Endothelial cell of umbilical vein (primary cell): ENCODE measurements around the gene SLC5A2. TPM values are rescaled to one million over a fixed set of nuclear protein-coding genes. Genes with fewer than 3 reads are reported as not detected.

Experiments
- BruUV-seq: library from RNA; stranded (reverse); fragments of 400-500 nt; replicated peaks from 2 replicates; lab custom pipeline; 2021; lab: Mats Ljungman, UMichigan
- CTCF ChIA-PET: fragments of 300-600, 350-600 bp; sonication (Branson Sonifier 250); formaldehyde crosslinking; loops from one replicate; lab custom pipeline; 2021; ENCODE audit warnings: antibody characterized with exemption, inconsistent platforms; lab: Charles Lee
- POLR2A ChIA-PET: fragments of 300-600, 350-600 bp; sonication (Branson Sonifier 250); formaldehyde crosslinking; loops from one replicate; lab custom pipeline; 2021; ENCODE audit warnings: antibody characterized with exemption, inconsistent platforms; lab: Charles Lee
- DNase-seq: peaks from one replicate; pipeline ENCODE4 v3.0.0-alpha.2; 2011; ENCODE audit warnings: low read depth, low spot score
- FAIRE-seq: peaks from 2 replicates; lab custom pipeline; 2011; peaks lifted over from hg19 to GRCh38; lab: Jason Lieb, UNC
- H2AFZ ChIP-seq: 2 replicates; pipeline ENCODE4 v1.6.0; 2012; ENCODE audit warnings: low read depth, low read length, control low read depth, inconsistent platforms
- H3K27ac ChIP-seq: 2 replicates; pipeline ENCODE4 v1.5.1; 2011; ENCODE audit warnings: low read depth, mild to moderate bottlenecking, control low read depth, low read length, moderate library complexity; ENCODE audit not compliant: insufficient read depth
- H3K27me3 ChIP-seq, 2 experiments: 2 replicates each; pipeline versions ENCODE4 v1.6.0 to v1.6.1; 2011; ENCODE audit warnings: low read length in 2 of 2, mixed read lengths in 1 of 2; ENCODE audit not compliant: control insufficient read depth in 2 of 2, insufficient read depth in 2 of 2
- H3K36me3 ChIP-seq, 2 experiments: 2 replicates in 1 of 2; 3 replicates in 1 of 2; pipeline ENCODE4 v1.5.1; 2011; ENCODE audit warnings: low read length in 2 of 2, mild to moderate bottlenecking in 1 of 2, moderate library complexity in 1 of 2; ENCODE audit not compliant: control insufficient read depth in 2 of 2, insufficient read depth in 2 of 2; ENCODE audit errors: extremely low read depth in 1 of 2
- H3K4me1 ChIP-seq: 3 replicates; pipeline ENCODE4 v1.5.1; 2011; ENCODE audit warnings: mild to moderate bottlenecking, low read length; ENCODE audit not compliant: control insufficient read depth, insufficient read depth; ENCODE audit errors: extremely low read depth
- H3K4me2 ChIP-seq: 2 replicates; pipeline ENCODE4 v1.6.1; 2011; ENCODE audit warnings: low read length, control low read depth, mixed read lengths; ENCODE audit not compliant: insufficient read depth
- H3K4me3 ChIP-seq, 3 experiments: fragments of 200-600 bp in 1 of 3; sonication (generic), shearing (Covaris generic) in 1 of 3; replicated peaks in 1 of 3; 2 replicates each; pipeline ENCODE4 v1.5.1; 2011 to 2016; ENCODE audit warnings: control low read depth in 3 of 3, low read length in 3 of 3, mild to moderate bottlenecking in 2 of 3, inconsistent platforms in 1 of 3, low read depth in 1 of 3, moderate library complexity in 1 of 3; ENCODE audit not compliant: insufficient read depth in 1 of 3
- H3K79me2 ChIP-seq: 2 replicates; pipeline ENCODE4 v1.6.0; 2012; ENCODE audit warnings: low read length, inconsistent platforms; ENCODE audit not compliant: control insufficient read depth, insufficient read depth
- H3K9ac ChIP-seq: replicated peaks from 2 replicates; pipeline ENCODE3; 2011; ENCODE audit warnings: low read length, control low read depth; ENCODE audit not compliant: insufficient read depth; ENCODE audit errors: extremely low read depth
- H3K9me1 ChIP-seq: replicated peaks from 3 replicates; pipeline ENCODE4 v1.6.0; 2011; ENCODE audit warnings: mild to moderate bottlenecking, low read length; ENCODE audit not compliant: control insufficient read depth, insufficient read depth; ENCODE audit errors: extremely low read depth
- H3K9me3 ChIP-seq: replicated peaks from 2 replicates; pipeline ENCODE4 v1.5.1; 2012; ENCODE audit warnings: low read length, inconsistent platforms; ENCODE audit not compliant: control insufficient read depth, insufficient read depth
- H4K20me1 ChIP-seq: replicated peaks from 2 replicates; pipeline ENCODE3; 2011; ENCODE audit warnings: mild to moderate bottlenecking, low read length; ENCODE audit not compliant: control insufficient read depth, insufficient read depth; ENCODE audit errors: extremely low read depth
- CTCF ChIP-seq, 2 donors: IDR thresholded peaks; 1 replicate in 1 of 2; 2 replicates in 1 of 2; pipeline ENCODE4 v1.5.1; 2011; ENCODE audit warnings: low read length in 2 of 2, mild to moderate bottlenecking in 2 of 2, moderate library complexity in 2 of 2, control low read depth in 1 of 2, inconsistent platforms in 1 of 2, low read depth in 1 of 2; ENCODE audit not compliant: insufficient read depth in 1 of 2; ENCODE audit errors: extremely low read depth in 1 of 2
- EZH2 ChIP-seq: IDR thresholded peaks from 2 replicates; pipeline ENCODE4 v1.6.1; 2012; ENCODE audit warnings: borderline replicate concordance, low read depth, mild to moderate bottlenecking, moderate library complexity, low read length, inconsistent platforms; ENCODE audit not compliant: severe bottlenecking
- FOS ChIP-seq: IDR thresholded peaks from 2 replicates; pipeline ENCODE4 v1.6.1; 2011; ENCODE audit warnings: mild to moderate bottlenecking, low read length, moderate library complexity, borderline replicate concordance; ENCODE audit not compliant: insufficient read depth
- GATA2 ChIP-seq: IDR thresholded peaks from 2 replicates; pipeline ENCODE4 v1.7.0; 2011; ENCODE audit warnings: low read depth, mild to moderate bottlenecking, moderate library complexity, mixed read lengths, low read length; ENCODE audit not compliant: insufficient read length, insufficient read depth
- JUN ChIP-seq: IDR thresholded peaks from 2 replicates; pipeline ENCODE4 v1.6.1; 2011; ENCODE audit warnings: borderline replicate concordance, low read depth; ENCODE audit not compliant: insufficient read length, insufficient read depth
- MAX ChIP-seq: IDR thresholded peaks from 2 replicates; pipeline ENCODE4 v1.6.1; 2011; ENCODE audit not compliant: insufficient read depth, insufficient read length
- MYC ChIP-seq: IDR thresholded peaks from one replicate; pipeline ENCODE4 v1.6.1; 2011; ENCODE audit warnings: mild to moderate bottlenecking, low read depth, low read length
- POLR2A ChIP-seq: IDR thresholded peaks from 2 replicates; pipeline ENCODE4 v1.6.1; 2012; ENCODE audit warnings: low read depth, mild to moderate bottlenecking, control low read depth, low read length
- POLR2AphosphoS5 ChIP-seq: IDR thresholded peaks from 2 replicates; pipeline ENCODE4 v1.6.1; 2012; ENCODE audit warnings: low read depth, mild to moderate bottlenecking, control low read depth, low read length, moderate library complexity; ENCODE audit not compliant: insufficient read depth
- dilution Hi-C: fragments of 300-500 bp; cut with MboI; formaldehyde crosslinking; loops from one replicate; pipeline ENCODE4 v1.15.0; 2019; ENCODE audit warnings: low sequenced_read_pairs; ENCODE audit not compliant: extremely low pct_ligation_motif_present
- intact Hi-C: fragments of 100-400 bp; cut with micrococcal nuclease; formaldehyde crosslinking; loops from one replicate; pipeline ENCODE4 v1.10.0; 2022
- polyA plus RNA-seq, 4 experiments: library from polyadenylated mRNA; depleted of rRNA in 3 of 4; stranded (reverse) in 3 of 4; unstranded in 1 of 4; fragments of >200 nt; gene quantifications; 2 replicates each; pipeline versions ENCODE4 v1.2.1 to v1.2.3, GENCODE V29; 2011 to 2012; ENCODE audit warnings: missing spikeins in 1 of 4
- total RNA-seq: library from RNA; stranded (reverse); gene quantifications from 2 replicates; pipeline ENCODE4 v1.2.3, GENCODE V29; 2021

SLC5A2 gene
- total and polyA plus RNA-seq, 2 donors (not counting 3 experiments of a cell fraction or from before 2014, with no cell fraction given), result 0.03 TPM; not detected in 1

GRCh38 chr16:31452631-31453106 lies 30.3 kb upstream of the SLC5A2 start:
- intact Hi-C loops (no loop called here), dilution Hi-C loops (no loop called here)
- H3K27me3 ChIP-seq, result no peaks in the 10 kb centered on the region
- no peak overlapping the region for H3K4me3 ChIP-seq
- FAIRE-seq (peak; percentile 88), DNase-seq (peak; percentile 25)
- H3K4me2 ChIP-seq, result peak overlapping the region; percentile 5
- POLR2A ChIA-PET, result interaction anchor here (1.8 kb wide), 1 partner anchor 10 kb away, joined by 5 read pairs; the partner anchor contains the start of gene ZNF843
- CTCF ChIA-PET, result interaction anchor here (1.3 to 3.1 kb wide), 8 partner anchors 8 to 468 kb away, joined by 3 to 39 read pairs (median 4); partner anchors contain the start of genes HSD3B7 and ZNF843
- H3K9ac ChIP-seq, result no peak overlapping the region
- peaks cover 22% of the 10 kb centered on the region for H3K4me1 ChIP-seq
- H3K27ac ChIP-seq, result peak overlapping the region; percentile 49
- H3K9me3 ChIP-seq, result no peaks in the 10 kb centered on the region
- TF ChIP-seq GATA2, result no peak
- TF ChIP-seq CTCF (IDR thresholded peaks at IDR 0.05; ENCODE audit: extremely low read depth in 1 of 2, insufficient read depth in 1 of 2, low read depth in 1 of 2, low read length in 2 of 2), result no peak
- no peak for TF ChIP-seq JUN
- no peak for TF ChIP-seq MAX
- TF ChIP-seq POLR2AphosphoS5, result no peak
- TF ChIP-seq FOS, result no peak
- TF ChIP-seq POLR2A, result no peak
- TF ChIP-seq EZH2, result no peak
- no peak for TF ChIP-seq MYC
- H4K20me1 ChIP-seq, result no peaks in the 10 kb centered on the region
- no peaks in the 10 kb centered on the region for H3K9me1 ChIP-seq
- H3K79me2 ChIP-seq, result peaks cover 24% of the 10 kb centered on the region
- BruUV-seq, result no TSS peak
- no peaks in the 10 kb centered on the region for H3K36me3 ChIP-seq
- no peak overlapping the region for H2AFZ ChIP-seq
